Skeletal muscle tissue (tissue), 4 donors: Measurements from ENCODE around the gene PLCB4. TPM values are rescaled to one million over a fixed set of nuclear protein-coding genes. Genes with fewer than 3 reads are reported as not detected.

Experiments used
- H3K27ac ChIP-seq: one replicate; pipeline ENCODE4 v1.7.0; 2013; ENCODE audit warnings: mild to moderate bottlenecking, low read depth, low read length, inconsistent platforms
- H3K27me3 ChIP-seq, 3 donors: one replicate each; pipeline ENCODE4 v1.7.0; 2013; ENCODE audit warnings: low read length in 3 of 3; ENCODE audit not compliant: control insufficient read depth in 3 of 3, insufficient read depth in 3 of 3
- H3K36me3 ChIP-seq, 3 donors: one replicate each; pipeline ENCODE4 v1.7.0; 2013; ENCODE audit warnings: low read length in 3 of 3; ENCODE audit not compliant: control insufficient read depth in 3 of 3, insufficient read depth in 3 of 3
- H3K4me1 ChIP-seq, 3 donors: one replicate each; pipeline ENCODE4 v1.7.0; 2013; ENCODE audit warnings: low read length in 3 of 3, mild to moderate bottlenecking in 3 of 3; ENCODE audit not compliant: control insufficient read depth in 3 of 3, insufficient read depth in 3 of 3
- H3K4me3 ChIP-seq, 3 donors: one replicate each; pipeline ENCODE4 v1.7.0; 2013; ENCODE audit warnings: low read length in 3 of 3
- H3K9ac ChIP-seq, 3 donors: one replicate each; pipeline ENCODE4 v1.7.0; 2013; ENCODE audit warnings: low read length in 3 of 3, mild to moderate bottlenecking in 3 of 3, moderate library complexity in 2 of 3, low read depth in 1 of 3
- H3K9me3 ChIP-seq, 3 donors: one replicate each; pipeline ENCODE4 v1.7.0; 2013; ENCODE audit warnings: low read length in 3 of 3; ENCODE audit not compliant: control insufficient read depth in 3 of 3
- total RNA-seq: library from RNA; depleted of rRNA; stranded (reverse); fragments of >200 nt; gene quantifications from one replicate; pipeline ENCODE4 v1.2.3, GENCODE V29; 2014
- donor health status: Osteomylitis.

The PLCB4 gene
- total RNA-seq, 1 donor from 2014 or later, result 6.3 TPM

GRCh38 chr20:9388160-9388812 is 319.4 kb downstream of the PLCB4 start:
- Histone ChIP-seq H3K27ac (no peak overlapping the region), H3K36me3 (no peaks in the 10 kb centered on the region), H3K4me1 (no peaks in the 10 kb centered on the region), H3K9me3 (no peaks in the 10 kb centered on the region), H3K27me3 (no peaks in the 10 kb centered on the region), H3K9ac (no peak overlapping the region), H3K4me3 (no peak overlapping the region)

GRCh38 chr20:9388813-9389161 is 319.9 kb downstream of the PLCB4 start:
- no peak overlapping the region for H3K9ac ChIP-seq
- no peaks in the 10 kb centered on the region for H3K36me3 ChIP-seq
- no peak overlapping the region for H3K27ac ChIP-seq
- H3K27me3 ChIP-seq, result no peaks in the 10 kb centered on the region
- no peaks in the 10 kb centered on the region for H3K4me1 ChIP-seq
- no peak overlapping the region for H3K4me3 ChIP-seq
- no peaks in the 10 kb centered on the region for H3K9me3 ChIP-seq

GRCh38 chr20:9389346-9389745 is 320.5 kb downstream of the PLCB4 start:
- no peaks in the 10 kb centered on the region for H3K4me1 ChIP-seq
- no peak overlapping the region for H3K4me3 ChIP-seq
- H3K27ac ChIP-seq, result no peak overlapping the region
- no peaks in the 10 kb centered on the region for H3K9me3 ChIP-seq
- H3K36me3 ChIP-seq, result no peaks in the 10 kb centered on the region
- H3K27me3 ChIP-seq, result no peaks in the 10 kb centered on the region
- no peak overlapping the region for H3K9ac ChIP-seq

GRCh38 chr20:9390441-9390840 is 321.6 kb downstream of the PLCB4 start:
- no peaks in the 10 kb centered on the region for H3K9me3 ChIP-seq
- H3K9ac ChIP-seq, result no peak overlapping the region
- no peaks in the 10 kb centered on the region for H3K4me1 ChIP-seq
- H3K27me3 ChIP-seq, result no peaks in the 10 kb centered on the region
- H3K27ac ChIP-seq, result no peak overlapping the region
- H3K36me3 ChIP-seq, result peaks cover 0 to 3% (median 0%) of the 10 kb centered on the region in 3 donors
- no peak overlapping the region for H3K4me3 ChIP-seq

- Histone ChIP-seq H3K27me3 (no peaks in the 10 kb centered on the region), H3K4me1 (no peaks in the 10 kb centered on the region), H3K27ac (no peak overlapping the region), H3K4me3 (no peak overlapping the region), H3K9me3 (no peaks in the 10 kb centered on the region), H3K36me3 (peaks cover 0 to 4% (median 0%) of the 10 kb centered on the region in 3 donors), H3K9ac (no peak overlapping the region)
Observed at GRCh38 chr20:9392892-9393857, 324.3 kb downstream of the PLCB4 start.

GRCh38 chr20:9395971-9396370 is 327.1 kb downstream of the PLCB4 start:
- peaks cover 0 to 4% (median 0%) of the 10 kb centered on the region in 3 donors for H3K36me3 ChIP-seq
- no peaks in the 10 kb centered on the region for H3K4me1 ChIP-seq
- no peak overlapping the region for H3K9ac ChIP-seq
- no peaks in the 10 kb centered on the region for H3K27me3 ChIP-seq
- H3K9me3 ChIP-seq, result no peaks in the 10 kb centered on the region
- no peak overlapping the region for H3K27ac ChIP-seq
- H3K4me3 ChIP-seq, result no peak overlapping the region

GRCh38 chr20:9397928-9398327 is 329.0 kb downstream of the PLCB4 start:
- Histone ChIP-seq H3K4me3 (no peak overlapping the region), H3K9me3 (no peaks in the 10 kb centered on the region), H3K27me3 (no peaks in the 10 kb centered on the region), H3K4me1 (no peaks in the 10 kb centered on the region), H3K36me3 (peaks cover 0 to 11% (median 2%) of the 10 kb centered on the region in 3 donors), H3K9ac (no peak overlapping the region), H3K27ac (no peak overlapping the region)

GRCh38 chr20:9398882-9399281 is 330.0 kb downstream of the PLCB4 start:
- H3K4me1 ChIP-seq, result no peaks in the 10 kb centered on the region
- H3K27me3 ChIP-seq, result no peaks in the 10 kb centered on the region
- H3K36me3 ChIP-seq, result peaks cover 0 to 11% (median 2%) of the 10 kb centered on the region in 3 donors
- H3K4me3 ChIP-seq, result no peak overlapping the region
- H3K9me3 ChIP-seq, result no peaks in the 10 kb centered on the region
- no peak overlapping the region for H3K9ac ChIP-seq
- no peak overlapping the region for H3K27ac ChIP-seq

GRCh38 chr20:9399322-9399721 is 330.4 kb downstream of the PLCB4 start:
- Histone ChIP-seq H3K9ac (no peak overlapping the region), H3K27me3 (no peaks in the 10 kb centered on the region), H3K4me3 (no peak overlapping the region), H3K9me3 (no peaks in the 10 kb centered on the region), H3K27ac (no peak overlapping the region), H3K4me1 (no peaks in the 10 kb centered on the region), H3K36me3 (peaks cover 0 to 11% (median 2%) of the 10 kb centered on the region in 3 donors)
